GM12891 (cell line): ENCODE measurements around the gene PRDM1.

Experiments used
- PAX5 ChIP-seq: IDR thresholded peaks from 2 replicates; pipeline ENCODE4 v1.6.1; 2011; ENCODE audit warnings: low read length, moderate library complexity, mild to moderate bottlenecking; ENCODE audit not compliant: insufficient read depth, severe bottlenecking
- POLR2A ChIP-seq: IDR thresholded peaks from 2 replicates; pipeline ENCODE4 v1.6.1; 2011; ENCODE audit warnings: low read depth, low read length, control low read depth
- POLR2AphosphoS5 ChIP-seq: IDR thresholded peaks from 2 replicates; pipeline ENCODE4 v1.6.1; 2011; ENCODE audit warnings: low read depth, low read length, control low read depth
- POU2F2 ChIP-seq: IDR thresholded peaks from 2 replicates; pipeline ENCODE4 v1.6.1; 2011; ENCODE audit warnings: low read depth, mild to moderate bottlenecking, control low read depth, low read length, moderate library complexity
- SPI1 ChIP-seq: IDR thresholded peaks from 2 replicates; pipeline ENCODE4 v1.6.1; 2011; ENCODE audit warnings: low read depth, low read length, control low read depth
- TAF1 ChIP-seq: IDR thresholded peaks from 2 replicates; pipeline ENCODE4 v1.6.1; 2011; ENCODE audit warnings: low read depth, low read length, control low read depth

GRCh38 chr6:106146852-106147351 lies 60.8 kb downstream of the PRDM1 start:
- TF ChIP-seq TAF1: no peak
- TF ChIP-seq POLR2A: no peak
- no peak for TF ChIP-seq POLR2AphosphoS5
- TF ChIP-seq SPI1: peak; percentile 71
- TF ChIP-seq POU2F2: no peak
- no peak for TF ChIP-seq PAX5
